Activated CD8-positive, alpha-beta T cell treated with anti-CD3 and anti-CD28 coated beads for 36 hours (primary cell): Measurements from ENCODE around the gene COIL. TPM values are rescaled to one million over a fixed set of nuclear protein-coding genes. Genes with fewer than 3 reads are reported as not detected.

Experiments used
- ATAC-seq: fragments of 200-7000 bp; cut with Tn5 transposase; one replicate; pipeline ENCODE4 v1.10.0; 2021; ENCODE audit warnings: mild to moderate bottlenecking, moderate library complexity
- CTCF ChIA-PET: fragments of 350-600 bp; sonication (Branson Sonifier 250); formaldehyde crosslinking; loops from one replicate; lab custom pipeline; 2021; ENCODE audit warnings: antibody characterized with exemption; lab: Charles Lee
- POLR2A ChIA-PET: fragments of 350-600 bp; sonication (Branson Sonifier 250); formaldehyde crosslinking; loops from one replicate; lab custom pipeline; 2021; ENCODE audit warnings: antibody characterized with exemption; lab: Charles Lee
- DNase-seq: peaks from one replicate; pipeline ENCODE4 v3.0.0-alpha.2; 2020
- H3K27ac Mint-ChIP-seq: one replicate; pipeline ENCODE4 v1.8.0; 2021; ENCODE audit warnings: mild to moderate bottlenecking, mixed read lengths
- H3K27me3 Mint-ChIP-seq: one replicate; pipeline ENCODE4 v1.8.0; 2021; ENCODE audit warnings: mixed read lengths
- H3K36me3 Mint-ChIP-seq: one replicate; pipeline ENCODE4 v1.8.0; 2021; ENCODE audit warnings: low read depth, mixed read lengths
- H3K4me1 Mint-ChIP-seq: one replicate; pipeline ENCODE4 v1.8.0; 2021; ENCODE audit warnings: low read depth, mixed read lengths
- H3K4me3 Mint-ChIP-seq: one replicate; pipeline ENCODE4 v1.8.0; 2021; ENCODE audit warnings: mild to moderate bottlenecking, moderate library complexity, mixed read lengths
- H3K9me3 Mint-ChIP-seq: one replicate; pipeline ENCODE4 v1.8.0; 2021; ENCODE audit warnings: mixed read lengths
- CTCF ChIP-seq: fragments of 200-600 bp; IDR thresholded peaks from one replicate; pipeline ENCODE4 v1.8.0; 2022; ENCODE audit warnings: antibody characterized with exemption, mild to moderate bottlenecking
- intact Hi-C: fragments of 100-400 bp; cut with micrococcal nuclease; formaldehyde crosslinking; loops from one replicate; pipeline ENCODE4 v1.10.0; 2022
- total RNA-seq, 2 experiments: library from RNA; stranded (reverse); gene quantifications; one replicate each; pipeline ENCODE4 v1.2.3, GENCODE V29; 2021

Gene COIL
- total RNA-seq, 2 experiments from 2014 or later = 19.5 to 20.8 TPM

- Mint-ChIP-seq H3K9me3 (peaks cover 12% of the 10 kb centered on the region), H3K27ac (no peak overlapping the region), H3K36me3 (peaks cover 32% of the 10 kb centered on the region), H3K4me1 (peaks cover 12% of the 10 kb centered on the region), H3K4me3 (no peak overlapping the region), H3K27me3 (no peaks in the 10 kb centered on the region)
- intact Hi-C loops = no loop called here
- ChIA-PET CTCF (interaction anchor here (0.6 to 1.4 kb wide), 3 partner anchors 39 to 113 kb away, joined by 3 to 4 read pairs (median 3); no protein-coding TSS in a partner anchor), POLR2A (interaction anchor here (0.6 to 0.7 kb wide), 2 partner anchors 54 to 55 kb away, joined by 3 read pairs; no protein-coding TSS in a partner anchor)
- ATAC-seq (no peak), DNase-seq (no peak)
- no peak for TF ChIP-seq CTCF
Observed at GRCh38 chr17:56933151-56933745, 27.6 kb downstream of the COIL start.

GRCh38 chr17:56930739-56931337, 30.0 kb downstream of the COIL start:
- CTCF ChIA-PET = interaction anchor here (1.2 kb wide), 1 partner anchor 111 kb away, joined by 4 read pairs; no protein-coding TSS in a partner anchor
- ATAC-seq (no peak), DNase-seq (no peak)
- intact Hi-C loops = no loop called here
- Mint-ChIP-seq H3K9me3 (peaks cover 12% of the 10 kb centered on the region), H3K36me3 (peaks cover 19% of the 10 kb centered on the region), H3K4me3 (no peak overlapping the region), H3K4me1 (no peaks in the 10 kb centered on the region), H3K27ac (no peak overlapping the region), H3K27me3 (no peaks in the 10 kb centered on the region)
- POLR2A ChIA-PET = interaction anchor here (1.3 kb wide), 1 partner anchor 17 kb away, joined by 4 read pairs; the partner anchor contains the start of gene TRIM25
- no peak for TF ChIP-seq CTCF

- DNase-seq = no peak
- H3K4me3 Mint-ChIP-seq = no peak overlapping the region
- peaks cover 3% of the 10 kb centered on the region for H3K27me3 Mint-ChIP-seq
- H3K4me1 Mint-ChIP-seq = no peaks in the 10 kb centered on the region
- TF ChIP-seq CTCF = no peak
- CTCF ChIA-PET = no interaction called here
- H3K27ac Mint-ChIP-seq = no peak overlapping the region
- POLR2A ChIA-PET = no interaction called here
- ATAC-seq = no peak
- H3K36me3 Mint-ChIP-seq = peaks cover 16% of the 10 kb centered on the region
- H3K9me3 Mint-ChIP-seq = peaks cover 12% of the 10 kb centered on the region
- intact Hi-C loops = no loop called here
Observed at GRCh38 chr17:56929362-56929969, 31.4 kb downstream of the COIL start.

GRCh38 chr17:56928586-56928985, 32.3 kb downstream of the COIL start:
- ATAC-seq (no peak), DNase-seq (no peak)
- ChIA-PET POLR2A (interaction anchor here (0.7 kb wide), 1 partner anchor 360 kb away, joined by 3 read pairs; no protein-coding TSS in a partner anchor), CTCF (interaction anchor here (0.9 to 1.5 kb wide), 2 partner anchors 11 to 18 kb away, joined by 3 to 5 read pairs; no protein-coding TSS in a partner anchor)
- H3K36me3 Mint-ChIP-seq = peaks cover 14% of the 10 kb centered on the region
- peaks cover 12% of the 10 kb centered on the region for H3K9me3 Mint-ChIP-seq
- intact Hi-C loops = no loop called here
- H3K4me3 Mint-ChIP-seq = no peak overlapping the region
- no peak for TF ChIP-seq CTCF
- no peak overlapping the region for H3K27ac Mint-ChIP-seq
- peaks cover 3% of the 10 kb centered on the region for H3K27me3 Mint-ChIP-seq
- H3K4me1 Mint-ChIP-seq = no peaks in the 10 kb centered on the region

GRCh38 chr17:56926704-56927103, 34.1 kb downstream of the COIL start:
- no peak for TF ChIP-seq CTCF
- Mint-ChIP-seq H3K36me3 (peaks cover 12% of the 10 kb centered on the region), H3K27ac (no peak overlapping the region), H3K27me3 (peaks cover 3% of the 10 kb centered on the region), H3K4me3 (no peak overlapping the region), H3K9me3 (peaks cover 12% of the 10 kb centered on the region), H3K4me1 (no peaks in the 10 kb centered on the region)
- DNase-seq (no peak), ATAC-seq (no peak)
- intact Hi-C loops = no loop called here
- ChIA-PET POLR2A (no interaction called here), CTCF (no interaction called here)
